HL-60 (cell line): ENCODE data around the gene ANKFY1.
A peak's percentile ranks its signal among the peaks of the same experiment; 100 is the strongest.

Source experiments
- CTCF ChIP-seq: IDR thresholded peaks from one replicate; pipeline ENCODE4 v1.5.1; 2011; ENCODE audit warnings: low read length, control low read depth, inconsistent platforms; ENCODE audit not compliant: insufficient read depth
- GABPA ChIP-seq: IDR thresholded peaks from 2 replicates; pipeline ENCODE4 v1.6.1; 2012; ENCODE audit warnings: low read depth
- POLR2AphosphoS5 ChIP-seq: IDR thresholded peaks from 2 replicates; pipeline ENCODE4 v1.6.1; 2012; ENCODE audit warnings: low read depth
- REST ChIP-seq: IDR thresholded peaks from 2 replicates; pipeline ENCODE4 v1.6.1; 2012; ENCODE audit warnings: low read depth; ENCODE audit not compliant: insufficient replicate concordance
- SPI1 ChIP-seq: IDR thresholded peaks from 2 replicates; pipeline ENCODE4 v1.6.1; 2012; ENCODE audit warnings: low read depth, mild to moderate bottlenecking, borderline replicate concordance

- TF ChIP-seq POLR2AphosphoS5, result peak; percentile 52; the same call in 1 of the 2 replicates
- no peak for TF ChIP-seq CTCF
- no peak for TF ChIP-seq REST
- no peak for TF ChIP-seq SPI1
- no peak for TF ChIP-seq GABPA
Measured at GRCh38 chr17:4263282-4264215, at the start of gene ANKFY1.
